ENCODE data around the gene RNF123.

Gene RNF123

GRCh38 chr3:49652903-49653415 lies 36.4 kb upstream of the RNF123 start:
- Mint-ChIP-seq H3K27me3 (peaks cover 6 to 25% of the 10 kb centered on the region in 2 donors), H3K36me3 (ENCODE audit: insufficient read depth) (peaks cover 7% of the 10 kb centered on the region), H3K27ac (no peak overlapping the region), H3K4me3 (no peak overlapping the region), H3K4me1 (ENCODE audit: low read depth in 2 of 2) (peaks cover 0 to 6% of the 10 kb centered on the region in 2 donors), H3K9me3 (no peaks in the 10 kb centered on the region)
- DNase-seq: no peak
- no peak for ATAC-seq (replicated peaks)

- Mint-ChIP-seq H3K4me3 (no peak overlapping the region), H3K9me3 (no peaks in the 10 kb centered on the region)
These were observed 35.7 kb upstream of the RNF123 start for GRCh38 chr3:49653621-49654020.

GRCh38 chr3:49654176-49654825 lies 35.1 kb upstream of the RNF123 start:
- Mint-ChIP-seq H3K36me3 (ENCODE audit: insufficient read depth) (peaks cover 7% of the 10 kb centered on the region), H3K27me3 (peaks cover 6 to 25% of the 10 kb centered on the region in 2 donors), H3K27ac (no peak overlapping the region), H3K9me3 (no peaks in the 10 kb centered on the region), H3K4me1 (ENCODE audit: low read depth in 2 of 2) (peaks cover 0 to 6% of the 10 kb centered on the region in 2 donors), H3K4me3 (no peak overlapping the region)
- ATAC-seq (replicated peaks) (no peak), DNase-seq (no peak)

More at GRCh38 chr3:49653621-49654020, 35.7 kb upstream of the RNF123 start:
- Mint-ChIP-seq H3K4me1 (ENCODE audit: low read depth in 2 of 2) (peaks cover 0 to 6% of the 10 kb centered on the region in 2 donors), H3K27me3 (peaks cover 6 to 25% of the 10 kb centered on the region in 2 donors), H3K27ac (no peak overlapping the region), H3K36me3 (ENCODE audit: insufficient read depth) (peaks cover 7% of the 10 kb centered on the region)
- DNase-seq (no peak), ATAC-seq (replicated peaks) (no peak)

- no peaks in the 10 kb centered on the region for H3K9me3 Mint-ChIP-seq
- no peak overlapping the region for H3K27ac Mint-ChIP-seq
These were observed 34.3 kb upstream of the RNF123 start for GRCh38 chr3:49654955-49655556.

GRCh38 chr3:49655731-49656285 lies 33.5 kb upstream of the RNF123 start:
- Mint-ChIP-seq H3K4me1 (ENCODE audit: low read depth in 2 of 2) (peaks cover 0 to 6% of the 10 kb centered on the region in 2 donors), H3K4me3 (no peak overlapping the region), H3K27ac (no peak overlapping the region), H3K27me3 (peaks cover 6 to 25% of the 10 kb centered on the region in 2 donors), H3K36me3 (ENCODE audit: insufficient read depth) (peaks cover 3% of the 10 kb centered on the region), H3K9me3 (no peaks in the 10 kb centered on the region)
- no peak for DNase-seq
- ATAC-seq (replicated peaks): no peak

More at GRCh38 chr3:49654955-49655556, 34.3 kb upstream of the RNF123 start:
- DNase-seq (no peak), ATAC-seq (replicated peaks) (no peak)
- peaks cover 0 to 6% of the 10 kb centered on the region in 2 donors for H3K4me1 Mint-ChIP-seq (ENCODE audit: low read depth in 2 of 2)
- H3K27me3 Mint-ChIP-seq: peaks cover 6 to 25% of the 10 kb centered on the region in 2 donors
- H3K36me3 Mint-ChIP-seq (ENCODE audit: insufficient read depth): peaks cover 7% of the 10 kb centered on the region
- no peak overlapping the region for H3K4me3 Mint-ChIP-seq

- DNase-seq (no peak), ATAC-seq (replicated peaks) (no peak)
- Mint-ChIP-seq H3K4me1 (ENCODE audit: low read depth in 2 of 2) (peaks cover 0 to 6% of the 10 kb centered on the region in 2 donors), H3K27me3 (peaks cover 6 to 33% of the 10 kb centered on the region in 2 donors), H3K4me3 (no peak overlapping the region), H3K36me3 (ENCODE audit: insufficient read depth) (peaks cover 3% of the 10 kb centered on the region), H3K9me3 (no peaks in the 10 kb centered on the region), H3K27ac (no peak overlapping the region)
These were observed 32.7 kb upstream of the RNF123 start for GRCh38 chr3:49656541-49657112.

GRCh38 chr3:49657208-49657915 lies 32.0 kb upstream of the RNF123 start:
- no peak overlapping the region for H3K4me3 Mint-ChIP-seq

GRCh38 chr3:49658711-49659110 lies 30.6 kb upstream of the RNF123 start:
- H3K4me1 Mint-ChIP-seq (ENCODE audit: low read depth in 2 of 2): peaks cover 0 to 6% of the 10 kb centered on the region in 2 donors
- no peak overlapping the region for H3K27ac Mint-ChIP-seq
- ATAC-seq (replicated peaks) (no peak), DNase-seq (no peak)
- no peak overlapping the region for H3K4me3 Mint-ChIP-seq
- H3K9me3 Mint-ChIP-seq: no peaks in the 10 kb centered on the region
- H3K36me3 Mint-ChIP-seq (ENCODE audit: insufficient read depth): no peaks in the 10 kb centered on the region
- H3K27me3 Mint-ChIP-seq: peaks cover 6 to 33% of the 10 kb centered on the region in 2 donors

More at GRCh38 chr3:49657208-49657915, 32.0 kb upstream of the RNF123 start:
- DNase-seq: no peak
- peaks cover 0 to 6% of the 10 kb centered on the region in 2 donors for H3K4me1 Mint-ChIP-seq (ENCODE audit: low read depth in 2 of 2)
- H3K27ac Mint-ChIP-seq: no peak overlapping the region
- H3K27me3 Mint-ChIP-seq: peaks cover 6 to 36% of the 10 kb centered on the region in 2 donors
- H3K9me3 Mint-ChIP-seq: no peaks in the 10 kb centered on the region
- H3K36me3 Mint-ChIP-seq (ENCODE audit: insufficient read depth): peaks cover 3% of the 10 kb centered on the region
- ATAC-seq (replicated peaks): no peak

GRCh38 chr3:49659756-49660155 lies 29.6 kb upstream of the RNF123 start:
- ATAC-seq (replicated peaks) (no peak), DNase-seq (no peak)
- Mint-ChIP-seq H3K4me1 (ENCODE audit: low read depth in 2 of 2) (peaks cover 0 to 4% of the 10 kb centered on the region in 2 donors), H3K36me3 (ENCODE audit: insufficient read depth) (no peaks in the 10 kb centered on the region), H3K4me3 (no peak overlapping the region), H3K27me3 (peaks cover 6 to 27% of the 10 kb centered on the region in 2 donors), H3K27ac (no peak overlapping the region), H3K9me3 (no peaks in the 10 kb centered on the region)

GRCh38 chr3:49661281-49661680 lies 28.1 kb upstream of the RNF123 start:
- ATAC-seq (replicated peaks) (no peak), DNase-seq (no peak)
- H3K36me3 Mint-ChIP-seq (ENCODE audit: insufficient read depth): no peaks in the 10 kb centered on the region
- no peak overlapping the region for H3K27ac Mint-ChIP-seq
- no peak overlapping the region for H3K4me3 Mint-ChIP-seq
- H3K27me3 Mint-ChIP-seq: peaks cover 4 to 36% of the 10 kb centered on the region in 2 donors
- H3K9me3 Mint-ChIP-seq: no peaks in the 10 kb centered on the region
- peaks cover 0 to 4% of the 10 kb centered on the region in 2 donors for H3K4me1 Mint-ChIP-seq (ENCODE audit: low read depth in 2 of 2)

- Mint-ChIP-seq H3K4me1 (ENCODE audit: low read depth in 2 of 2) (no peaks in the 10 kb centered on the region), H3K27ac (no peak overlapping the region), H3K27me3 (peaks cover 0 to 36% of the 10 kb centered on the region in 2 donors), H3K36me3 (ENCODE audit: insufficient read depth) (no peaks in the 10 kb centered on the region), H3K4me3 (no peak overlapping the region), H3K9me3 (no peaks in the 10 kb centered on the region)
- DNase-seq (no peak), ATAC-seq (replicated peaks) (no peak)
These were observed 27.3 kb upstream of the RNF123 start for GRCh38 chr3:49662021-49662420.

GRCh38 chr3:49662720-49663413 lies 26.5 kb upstream of the RNF123 start:
- no peaks in the 10 kb centered on the region for H3K36me3 Mint-ChIP-seq (ENCODE audit: insufficient read depth)
- H3K4me1 Mint-ChIP-seq (ENCODE audit: low read depth in 2 of 2): no peaks in the 10 kb centered on the region
- no peak overlapping the region for H3K27ac Mint-ChIP-seq
- peaks cover 0 to 43% of the 10 kb centered on the region in 2 donors for H3K27me3 Mint-ChIP-seq
- no peaks in the 10 kb centered on the region for H3K9me3 Mint-ChIP-seq
- H3K4me3 Mint-ChIP-seq: no peak overlapping the region
- no peak for ATAC-seq (replicated peaks)
- no peak for DNase-seq

Data from effector memory CD8-positive, alpha-beta T cell (primary cell).